ENCODE results near the gene TAF13.
"Not testable (repeated sequence)": the region's sequence is repeated elsewhere in the genome, so short reads cannot be mapped to it uniquely, and the experiment has no call there.

The TAF13 gene

GRCh38 chr1:109045595-109045994 is 30.2 kb downstream of the TAF13 start:
- no peak for DNase-seq

GRCh38 chr1:109041621-109042468 is 34.0 kb downstream of the TAF13 start, which contains the start of gene WDR47:
Gene WDR47 (minus strand): TSS chr1:109042102. CDS start chr1:109023512, 18,590 bp downstream.
- DNase-seq, result peak; percentile 96

- peak; percentile 41 for DNase-seq
These were observed 34.7 kb downstream of the TAF13 start for GRCh38 chr1:109040989-109041620.

GRCh38 chr1:109040627-109040988 is 35.2 kb downstream of the TAF13 start:
- DNase-seq, result no peak

- DNase-seq, result no peak
These were observed 41.4 kb downstream of the TAF13 start for GRCh38 chr1:109034382-109034781.

GRCh38 chr1:109029493-109029892 is 46.3 kb downstream of the TAF13 start:
- not testable (repeated sequence) for DNase-seq

GRCh38 chr1:109027841-109028240 is 48.0 kb downstream of the TAF13 start:
- DNase-seq, result no peak

GRCh38 chr1:109025694-109026093 is 50.1 kb downstream of the TAF13 start:
- DNase-seq, result no peak

GRCh38 chr1:109024646-109025045 is 51.2 kb downstream of the TAF13 start:
- DNase-seq, result no peak

- DNase-seq, result no peak
These were observed 55.0 kb downstream of the TAF13 start for GRCh38 chr1:109020693-109021257.

GRCh38 chr1:109017719-109018118 is 58.1 kb downstream of the TAF13 start:
- DNase-seq, result not testable (repeated sequence)

GRCh38 chr1:109017134-109017533 is 58.7 kb downstream of the TAF13 start:
- DNase-seq, result no peak
